OCI-LY1 (cell line): ENCODE data around the gene PADI4.

ENCODE experiments used
- H2AFZ ChIP-seq: fragments of 200-600 bp; sonication (generic), shearing (Covaris generic); 2 replicates; pipeline ENCODE4 v1.6.0; 2014; ENCODE audit warnings: antibody characterized with exemption, mild to moderate bottlenecking, low read length
- H3F3A ChIP-seq: fragments of 200-600 bp; sonication (generic), shearing (Covaris generic); 2 replicates; pipeline ENCODE4 v1.6.0; 2014; ENCODE audit warnings: mild to moderate bottlenecking, antibody characterized with exemption, low read length, moderate library complexity; ENCODE audit not compliant: insufficient read depth
- H3K27ac ChIP-seq: fragments of 200-600 bp; sonication (generic); 2 replicates; pipeline ENCODE4 v1.5.1; 2014; ENCODE audit warnings: low read length, mixed run types, mild to moderate bottlenecking, low read depth; ENCODE audit not compliant: poor library complexity, severe bottlenecking
- H3K27me3 ChIP-seq: fragments of 200-600 bp; sonication (generic); 2 replicates; pipeline ENCODE4 v1.6.0; 2014; ENCODE audit warnings: antibody characterized with exemption, mild to moderate bottlenecking, low read length, moderate library complexity; ENCODE audit not compliant: insufficient read depth
- H3K36me3 ChIP-seq: fragments of 200-600 bp; sonication (generic); 2 replicates; pipeline ENCODE4 v1.6.1; 2014; ENCODE audit warnings: mild to moderate bottlenecking, antibody characterized with exemption, low read length, moderate library complexity, mixed read lengths; ENCODE audit not compliant: insufficient read depth
- H3K4me1 ChIP-seq: fragments of 200-600 bp; sonication (generic); 2 replicates; pipeline ENCODE4 v1.5.1; 2014; ENCODE audit warnings: mild to moderate bottlenecking, low read length, moderate library complexity; ENCODE audit not compliant: insufficient read depth, severe bottlenecking
- H3K4me2 ChIP-seq: fragments of 200-600 bp; sonication (generic), shearing (Covaris generic); 2 replicates; pipeline ENCODE4 v1.6.1; 2014; ENCODE audit warnings: low read length
- H3K4me3 ChIP-seq: fragments of 200-600 bp; sonication (generic); 2 replicates; pipeline ENCODE4 v1.5.1; 2014; ENCODE audit warnings: low read length, low read depth, mild to moderate bottlenecking, mixed read lengths; ENCODE audit not compliant: poor library complexity, severe bottlenecking
- H3K79me2 ChIP-seq: fragments of 200-600 bp; shearing (Covaris generic); 2 replicates; pipeline ENCODE4 v1.6.1; 2016; ENCODE audit warnings: mixed run types, low read length, mixed read lengths; ENCODE audit not compliant: insufficient read depth
- H3K9ac ChIP-seq: fragments of 200-600 bp; sonication (generic), shearing (Covaris generic); 2 replicates; pipeline ENCODE4 v1.6.1; 2014; ENCODE audit warnings: mild to moderate bottlenecking, low read length, mixed read lengths
- H3K9me2 ChIP-seq: fragments of 200-600 bp; sonication (generic), shearing (Covaris generic); 2 replicates; pipeline ENCODE4 v1.6.1; 2014; ENCODE audit warnings: low read depth, mild to moderate bottlenecking, low read length, mixed read lengths
- H3K9me3 ChIP-seq: fragments of 200-600 bp; shearing (Covaris generic); 2 replicates; pipeline ENCODE4 v1.6.1; 2014; ENCODE audit warnings: low read length, mixed read lengths
- H4K20me1 ChIP-seq: fragments of 200-600 bp; sonication (generic), shearing (Covaris generic); 2 replicates; pipeline ENCODE4 v1.6.0; 2016; ENCODE audit warnings: mild to moderate bottlenecking, low read length; ENCODE audit not compliant: insufficient read depth
- CTCF ChIP-seq: fragments of 200-600 bp; sonication (generic), shearing (Covaris generic); IDR thresholded peaks from 2 replicates; pipeline ENCODE4 v1.5.1; 2017; ENCODE audit warnings: mild to moderate bottlenecking, antibody characterized with exemption, low read length, moderate library complexity, mixed read lengths
- EZH2 ChIP-seq: fragments of 200-600 bp; sonication (generic), shearing (Covaris generic); IDR thresholded peaks from 2 replicates; pipeline ENCODE4 v1.8.0; 2017; ENCODE audit warnings: borderline replicate concordance, mixed run types, mild to moderate bottlenecking, antibody characterized with exemption, low read length, moderate library complexity, mixed read lengths

Gene PADI4

GRCh38 chr1:17286646-17287045 is 21.4 kb upstream of the PADI4 start:
- no peaks in the 10 kb centered on the region for H3F3A ChIP-seq
- H3K27ac ChIP-seq, result no peak overlapping the region
- no peaks in the 10 kb centered on the region for H3K36me3 ChIP-seq
- H2AFZ ChIP-seq, result no peak overlapping the region
- H3K9me2 ChIP-seq, result no peaks in the 10 kb centered on the region
- H3K4me2 ChIP-seq, result no peak overlapping the region
- no peaks in the 10 kb centered on the region for H3K79me2 ChIP-seq
- H3K9ac ChIP-seq, result no peak overlapping the region
- H4K20me1 ChIP-seq, result no peaks in the 10 kb centered on the region
- H3K27me3 ChIP-seq, result no peaks in the 10 kb centered on the region
- no peak for TF ChIP-seq CTCF
- TF ChIP-seq EZH2, result no peak
- no peaks in the 10 kb centered on the region for H3K9me3 ChIP-seq
- no peaks in the 10 kb centered on the region for H3K4me1 ChIP-seq
- H3K4me3 ChIP-seq, result no peak overlapping the region

- no peak overlapping the region for H2AFZ ChIP-seq
- H3K27me3 ChIP-seq, result no peaks in the 10 kb centered on the region
- no peaks in the 10 kb centered on the region for H3F3A ChIP-seq
- no peaks in the 10 kb centered on the region for H3K79me2 ChIP-seq
- H3K9me3 ChIP-seq, result no peaks in the 10 kb centered on the region
- no peaks in the 10 kb centered on the region for H3K9me2 ChIP-seq
- no peaks in the 10 kb centered on the region for H3K36me3 ChIP-seq
- H4K20me1 ChIP-seq, result no peaks in the 10 kb centered on the region
- TF ChIP-seq CTCF, result no peak
- no peak for TF ChIP-seq EZH2
- no peak overlapping the region for H3K9ac ChIP-seq
- no peak overlapping the region for H3K27ac ChIP-seq
- H3K4me2 ChIP-seq, result no peak overlapping the region
- no peak overlapping the region for H3K4me3 ChIP-seq
- no peaks in the 10 kb centered on the region for H3K4me1 ChIP-seq
Observed at GRCh38 chr1:17287130-17287776, 20.7 kb upstream of the PADI4 start.

GRCh38 chr1:17289721-17290120 is 18.3 kb upstream of the PADI4 start:
- H3F3A ChIP-seq, result no peaks in the 10 kb centered on the region
- H3K27me3 ChIP-seq, result 0 out of 2 replicates have a peak, but pooled peaks cover 3% of the 10 kb centered on the region
- H3K4me1 ChIP-seq, result no peaks in the 10 kb centered on the region
- TF ChIP-seq CTCF, result no peak
- TF ChIP-seq EZH2, result no peak
- H3K9me2 ChIP-seq, result no peaks in the 10 kb centered on the region
- no peak overlapping the region for H2AFZ ChIP-seq
- H3K9me3 ChIP-seq, result no peaks in the 10 kb centered on the region
- H3K27ac ChIP-seq, result no peak overlapping the region
- no peaks in the 10 kb centered on the region for H3K79me2 ChIP-seq
- H3K9ac ChIP-seq, result no peak overlapping the region
- no peaks in the 10 kb centered on the region for H3K36me3 ChIP-seq
- no peak overlapping the region for H3K4me2 ChIP-seq
- H3K4me3 ChIP-seq, result no peak overlapping the region
- H4K20me1 ChIP-seq, result no peaks in the 10 kb centered on the region
